Neutrophil (primary cell): ENCODE data around the gene NOC2L.

Experiments used
- H3K27ac ChIP-seq: fragments of 200-600 bp; sonication (generic); 2 replicates; pipeline ENCODE4 v1.5.1; 2016; ENCODE audit warnings: mild to moderate bottlenecking, moderate library complexity
- H3K27me3 ChIP-seq: fragments of 200-600 bp; sonication (generic); 2 replicates; pipeline ENCODE4 v1.6.0; 2016; ENCODE audit warnings: mild to moderate bottlenecking
- H3K36me3 ChIP-seq: fragments of 200-600 bp; sonication (generic); 2 replicates; pipeline ENCODE4 v1.5.1; 2017
- H3K4me1 ChIP-seq, 2 experiments: fragments of 200-600 bp in 1 of 2; sonication (generic) in 1 of 2; 1 replicate in 1 of 2; 2 replicates in 1 of 2; pipeline versions ENCODE4 v1.5.1 to v1.6.1; 2013 to 2016; ENCODE audit warnings: low read depth in 1 of 2, low read length in 1 of 2, mild to moderate bottlenecking in 1 of 2, moderate library complexity in 1 of 2; ENCODE audit not compliant: control insufficient read depth in 1 of 2, insufficient read depth in 1 of 2
- H3K4me3 ChIP-seq, 2 experiments: fragments of 200-600 bp in 1 of 2; sonication (generic) in 1 of 2; 1 replicate in 1 of 2; 2 replicates in 1 of 2; pipeline ENCODE4 v1.5.1; 2013 to 2016; ENCODE audit warnings: low read depth in 1 of 2, low read length in 1 of 2, mild to moderate bottlenecking in 1 of 2, moderate library complexity in 1 of 2
- H3K9me3 ChIP-seq: fragments of 200-600 bp; sonication (generic); 2 replicates; pipeline ENCODE4 v1.5.1; 2016
- CTCF ChIP-seq: fragments of 200-600 bp; sonication (generic); IDR thresholded peaks from 2 replicates; pipeline ENCODE4 v1.5.1; 2016; ENCODE audit warnings: antibody characterized with exemption

Gene NOC2L

GRCh38 chr1:973459-974292 lies 14.6 kb upstream of the NOC2L start:
- no peak overlapping the region for H3K27ac ChIP-seq
- no peak for TF ChIP-seq CTCF
- peaks cover 3 to 5% of the 10 kb centered on the region in 2 experiments for H3K4me1 ChIP-seq
- H3K9me3 ChIP-seq: no peaks in the 10 kb centered on the region
- H3K4me3 ChIP-seq: no peak overlapping the region
- H3K27me3 ChIP-seq: peaks cover 79% of the 10 kb centered on the region
- no peaks in the 10 kb centered on the region for H3K36me3 ChIP-seq

GRCh38 chr1:972726-973458 lies 13.8 kb upstream of the NOC2L start:
- H3K4me3 ChIP-seq: no peak overlapping the region
- no peak overlapping the region for H3K27ac ChIP-seq
- no peak for TF ChIP-seq CTCF
- H3K36me3 ChIP-seq: no peaks in the 10 kb centered on the region
- no peaks in the 10 kb centered on the region for H3K9me3 ChIP-seq
- peaks cover 87% of the 10 kb centered on the region for H3K27me3 ChIP-seq
- peaks cover 3 to 5% of the 10 kb centered on the region in 2 experiments for H3K4me1 ChIP-seq

- Histone ChIP-seq H3K27ac (no peak overlapping the region), H3K9me3 (no peaks in the 10 kb centered on the region), H3K36me3 (no peaks in the 10 kb centered on the region), H3K27me3 (peaks cover 97% of the 10 kb centered on the region), H3K4me3 (no peak overlapping the region), H3K4me1 (peaks cover 5 to 9% of the 10 kb centered on the region in 2 experiments)
- no peak for TF ChIP-seq CTCF
These were observed 12.9 kb upstream of the NOC2L start for GRCh38 chr1:971751-972506.

- Histone ChIP-seq H3K27me3 (peaks cover 100% of the 10 kb centered on the region), H3K4me1 (peaks cover 12 to 14% of the 10 kb centered on the region in 2 experiments), H3K4me3 (no peak overlapping the region), H3K9me3 (no peaks in the 10 kb centered on the region), H3K27ac (no peak overlapping the region), H3K36me3 (no peaks in the 10 kb centered on the region)
- TF ChIP-seq CTCF: no peak
These were observed 12.1 kb upstream of the NOC2L start for GRCh38 chr1:970973-971730.
